ENCODE results near the gene RPL27A.

Gene RPL27A

GRCh38 chr11:8702598-8702915 is 20.0 kb downstream of the RPL27A start:
- DNase-seq: no peak

DNA sequence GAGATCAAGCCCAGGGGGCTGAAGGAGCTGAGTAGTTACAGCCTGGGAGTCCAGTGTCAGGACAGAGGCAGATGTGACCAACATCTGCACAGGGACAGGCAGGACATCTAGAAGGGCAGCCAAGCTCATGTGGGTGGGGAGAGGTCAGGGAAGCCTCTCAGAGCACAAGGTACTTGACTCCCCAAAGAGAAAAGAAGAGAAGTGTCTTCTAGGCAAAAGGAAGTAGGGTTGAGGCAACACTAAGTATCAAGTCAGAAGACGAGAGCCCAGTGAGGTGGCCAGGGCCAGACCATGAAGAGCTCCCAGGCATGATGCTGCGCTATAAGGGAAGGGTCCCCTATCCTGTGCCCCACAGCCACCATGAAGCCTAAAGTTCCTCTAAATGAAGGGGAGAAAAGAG is 21.5 kb downstream of the RPL27A start:
- DNase-seq: no peak

- no peak for DNase-seq
These were observed 22.6 kb downstream of the RPL27A start for GRCh38 chr11:8705146-8705545.

- no peak for DNase-seq
These were observed 24.3 kb downstream of the RPL27A start for GRCh38 chr11:8706673-8707432.

DNA sequence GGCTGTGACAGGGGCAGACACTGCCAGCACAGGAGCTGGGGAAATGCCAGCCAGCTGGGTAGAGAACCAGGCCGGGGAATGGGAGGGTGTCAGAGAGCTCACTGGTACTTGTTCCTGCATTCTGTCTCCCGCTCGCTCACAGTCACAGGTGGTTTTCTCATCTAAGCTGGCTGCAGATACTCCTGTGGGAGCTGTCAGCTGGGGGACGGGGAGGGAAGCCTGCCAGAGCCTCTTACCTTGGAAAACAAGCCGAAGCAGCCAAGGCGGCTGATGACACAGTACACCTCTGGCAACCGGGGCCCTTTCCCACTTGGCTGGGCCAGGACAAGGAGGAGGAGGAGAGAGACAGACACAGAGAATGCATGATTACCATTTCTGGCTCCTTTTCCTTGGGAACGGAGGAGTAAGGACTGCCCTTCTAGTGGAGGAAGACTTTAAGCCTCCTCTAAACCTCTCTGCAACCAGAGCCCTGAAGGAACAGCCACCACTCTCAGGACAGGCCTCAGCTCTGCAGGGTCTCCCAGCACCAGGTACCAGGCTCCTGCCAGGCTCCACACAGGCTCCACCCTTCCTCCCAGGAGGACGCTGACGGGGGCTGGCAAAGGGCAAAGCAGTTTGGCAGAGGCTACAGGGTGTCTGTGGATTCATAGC is 25.1 kb downstream of the RPL27A start:
- no peak for DNase-seq

DNA sequence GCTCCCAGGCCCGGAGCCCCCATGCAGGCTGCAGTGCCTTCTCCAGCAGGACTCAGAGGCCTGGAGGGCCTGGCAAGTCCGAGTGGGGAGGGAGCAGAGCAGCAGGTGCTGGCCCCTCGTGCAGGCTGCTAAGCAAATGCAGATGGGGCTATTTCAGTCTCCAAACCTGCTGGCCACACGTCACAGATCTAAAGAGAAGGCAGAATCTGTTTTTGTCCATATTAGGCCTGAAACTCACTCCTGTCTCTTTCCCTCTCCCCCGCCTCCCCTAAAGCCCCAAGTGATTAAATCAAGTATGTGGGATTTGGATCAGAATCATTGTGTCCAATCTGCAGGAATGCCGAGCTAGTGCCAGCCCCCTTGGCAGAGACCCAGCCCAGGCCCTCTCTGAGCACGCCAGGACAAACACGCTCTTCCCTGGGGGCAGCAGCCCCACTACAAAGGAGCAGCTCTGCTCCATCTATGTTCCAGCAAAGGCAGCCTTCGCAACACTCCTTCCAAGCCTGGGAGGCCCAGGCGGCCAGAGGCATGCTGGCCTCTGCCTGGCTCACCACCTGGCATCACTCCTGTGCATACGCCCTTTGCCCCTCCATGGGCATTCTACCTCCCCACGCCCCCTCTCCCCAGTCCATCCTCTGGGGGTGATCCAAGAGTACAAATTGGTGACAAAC is 26.5 kb downstream of the RPL27A start:
- DNase-seq: no peak

- no peak for DNase-seq
These were observed 27.2 kb downstream of the RPL27A start for GRCh38 chr11:8709777-8710176.

- DNase-seq: no peak
These were observed 29.4 kb downstream of the RPL27A start for GRCh38 chr11:8711895-8712442.

GRCh38 chr11:8712506-8712905 is 29.9 kb downstream of the RPL27A start:
- no peak for DNase-seq

DNA sequence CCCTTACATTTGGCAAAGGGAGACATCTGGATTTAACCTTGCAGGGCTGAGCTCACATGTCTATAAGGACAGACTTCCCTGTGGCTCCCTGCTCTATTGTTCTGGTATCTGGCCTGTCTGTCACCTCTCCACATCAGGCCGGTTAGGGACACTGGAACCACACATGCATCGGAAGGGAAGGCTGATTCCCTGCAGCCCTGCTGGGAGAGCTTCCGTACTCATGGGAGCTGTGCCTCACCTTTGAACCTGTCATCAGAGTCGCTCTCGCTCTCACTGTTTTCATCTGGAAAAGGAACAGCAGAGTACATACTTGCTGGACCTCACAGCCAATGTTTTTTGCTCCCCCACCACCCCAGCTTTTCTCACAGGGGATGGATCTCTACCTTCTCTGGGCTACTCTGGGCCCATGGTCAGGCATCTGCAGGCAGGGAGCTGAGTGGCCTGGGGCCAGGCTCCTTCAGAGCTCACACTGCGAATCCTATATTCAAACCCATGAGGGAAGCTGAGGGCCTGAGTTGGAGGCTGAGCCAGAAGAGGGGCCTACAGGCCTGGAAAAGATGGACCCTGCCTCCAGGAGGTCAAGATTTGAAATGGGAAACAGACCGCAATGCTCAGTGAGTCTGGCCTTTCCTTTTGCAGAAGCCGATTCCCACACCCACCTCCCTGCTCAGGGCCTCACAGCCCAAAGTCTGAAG is 31.3 kb downstream of the RPL27A start:
- DNase-seq: no peak

DNA sequence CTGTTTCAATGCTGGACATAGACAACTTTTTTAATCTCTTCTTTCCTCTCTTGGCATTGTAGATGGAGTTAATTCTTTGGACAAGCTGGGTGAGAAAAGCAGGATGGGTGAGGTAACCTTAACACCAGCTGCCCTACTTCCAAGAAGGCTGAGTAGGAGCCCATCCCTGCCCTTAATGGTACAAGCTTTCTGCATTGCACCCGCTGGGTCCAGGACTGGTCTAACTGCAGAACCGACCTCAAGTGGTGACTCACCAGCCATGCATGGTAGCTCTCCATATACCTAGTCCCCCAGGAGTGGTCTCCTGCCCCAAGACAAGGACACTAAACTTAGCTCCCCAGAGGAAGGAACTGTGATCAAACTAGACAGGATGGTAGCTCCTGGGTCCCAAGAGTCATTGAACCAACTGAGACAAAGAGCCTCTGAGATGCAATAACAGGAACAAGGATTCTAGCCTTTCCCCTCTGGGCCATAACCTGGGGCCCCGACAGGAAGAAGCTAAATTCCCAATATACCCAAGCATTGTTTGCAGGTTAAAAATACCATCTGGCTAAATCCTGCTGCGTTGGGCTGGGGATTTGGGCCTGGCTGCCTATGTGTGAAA is 32.1 kb downstream of the RPL27A start:
- no peak for DNase-seq

DNA sequence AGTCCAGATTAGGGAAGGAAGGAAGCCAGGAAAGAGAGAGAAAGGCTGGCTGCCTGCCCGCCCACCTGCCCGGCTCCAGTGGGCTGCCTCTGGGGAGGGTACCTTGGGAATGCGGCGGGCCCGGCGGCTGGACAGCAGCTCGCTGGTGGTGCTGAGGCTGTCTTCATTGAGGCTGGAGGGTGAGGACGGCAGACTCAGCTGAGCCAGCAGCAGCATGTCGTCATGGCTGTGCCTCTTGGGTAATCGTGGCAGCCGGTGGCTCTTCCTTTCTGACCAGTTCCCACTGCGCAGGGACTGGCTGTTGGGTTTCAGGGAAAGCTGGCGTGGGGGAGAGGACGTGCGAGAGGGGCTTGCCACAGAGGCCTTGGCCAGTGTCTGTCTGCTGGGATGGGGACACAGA is 32.9 kb downstream of the RPL27A start:
- DNase-seq: no peak

- DNase-seq: no peak
These were observed 34.9 kb downstream of the RPL27A start for GRCh38 chr11:8717544-8717875.

DNA sequence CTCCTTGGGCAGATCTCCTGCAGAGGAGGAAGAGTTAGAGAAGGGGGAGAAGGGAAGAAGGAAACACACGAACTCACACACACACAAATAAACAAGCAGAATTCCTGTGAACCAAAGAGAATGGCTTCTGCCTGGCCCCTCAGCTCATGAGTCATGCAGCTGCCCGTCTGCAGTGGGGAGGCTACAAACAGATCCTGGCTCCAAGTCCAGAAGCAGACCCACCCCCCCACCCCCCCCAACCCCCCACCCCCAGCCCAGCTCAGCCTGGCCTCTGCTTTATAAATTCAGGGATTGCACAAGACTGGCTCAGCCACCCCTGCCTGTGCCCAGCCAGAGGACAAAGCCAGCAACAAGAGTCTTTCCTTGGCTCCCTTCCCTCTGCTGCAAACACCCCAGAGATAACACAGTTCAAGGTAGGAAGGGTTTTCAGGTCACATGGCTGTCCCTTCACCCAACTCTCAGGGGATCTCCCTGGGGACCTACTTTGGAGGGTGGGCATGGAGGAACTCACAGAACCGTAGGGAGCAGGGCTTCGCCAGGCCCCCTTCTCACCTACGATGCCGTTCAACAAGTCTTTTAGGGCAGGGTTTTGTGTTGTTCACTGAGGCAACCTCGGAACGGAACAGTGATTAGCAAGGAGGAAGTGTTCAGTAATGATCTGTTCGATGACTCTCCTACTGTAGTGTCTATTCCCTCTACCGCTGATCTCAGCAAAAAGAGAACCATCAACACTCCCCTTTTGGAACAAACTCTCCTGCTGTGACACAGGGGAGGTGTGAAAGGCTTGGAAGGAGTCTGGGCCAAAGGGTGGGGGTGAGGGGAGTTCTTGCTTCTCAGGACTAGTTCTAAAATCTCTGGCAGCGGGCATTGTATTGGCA is 35.5 kb downstream of the RPL27A start:
- DNase-seq: no peak

GRCh38 chr11:8719211-8719649 is 36.6 kb downstream of the RPL27A start:
- DNase-seq: no peak

DNA sequence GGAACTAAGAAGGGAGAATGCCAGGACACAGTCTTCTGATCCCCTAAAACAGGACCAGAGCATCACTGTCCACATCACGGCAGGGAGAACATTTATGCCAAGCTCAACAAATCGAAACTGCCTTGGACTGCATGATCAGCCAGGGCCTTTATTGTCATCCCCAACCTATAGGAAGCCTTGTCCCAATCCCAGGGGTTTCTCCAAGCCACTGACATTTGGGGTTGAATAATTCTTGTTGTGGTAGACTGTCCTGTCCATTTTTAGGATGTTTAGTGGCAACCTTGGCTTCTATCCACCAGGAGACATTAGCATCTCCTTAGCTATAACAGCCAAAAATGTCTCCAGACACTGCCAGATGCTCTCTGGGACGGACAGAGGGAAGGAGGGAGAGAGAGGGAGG is 37.1 kb downstream of the RPL27A start:
- DNase-seq: no peak

GRCh38 chr11:8720352-8720751 is 37.8 kb downstream of the RPL27A start:
- no peak for DNase-seq

DNA sequence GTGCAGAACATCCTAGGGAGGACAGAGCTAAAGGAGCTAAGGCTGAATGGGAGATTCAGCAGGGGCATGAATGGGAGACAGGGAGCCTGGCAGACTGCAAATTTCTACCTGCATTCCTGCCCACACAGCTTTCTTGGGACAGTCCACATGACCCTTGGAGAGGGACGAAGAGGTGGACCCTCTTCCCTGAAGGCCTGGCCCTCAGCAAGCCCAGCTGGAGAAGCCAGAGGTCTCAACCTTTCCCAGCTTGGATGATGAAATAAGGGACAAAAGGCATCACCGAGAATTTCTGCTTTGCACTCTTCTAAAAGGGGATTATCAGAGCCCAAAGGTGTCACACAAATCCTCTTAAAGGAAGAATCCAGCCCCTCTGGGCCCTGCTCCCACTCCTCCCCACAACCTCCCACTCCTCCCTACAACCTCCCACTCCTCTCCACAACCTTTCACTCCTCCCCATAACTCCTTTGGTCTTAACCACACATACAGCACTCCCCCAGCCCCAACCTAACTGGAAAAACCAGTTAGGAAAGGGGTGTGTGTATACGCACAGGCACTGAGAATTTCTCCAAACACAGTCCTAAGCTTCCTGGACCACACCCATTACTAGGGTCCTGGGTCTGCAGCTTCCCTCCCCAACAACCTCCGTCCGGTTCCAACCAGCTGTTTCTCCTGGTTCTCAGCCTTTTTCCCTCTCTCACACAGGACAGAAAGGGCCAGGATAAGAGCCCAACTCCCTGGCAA is 38.4 kb downstream of the RPL27A start:
- no peak for DNase-seq

GRCh38 chr11:8721609-8722500 is 39.3 kb downstream of the RPL27A start:
- DNase-seq: no peak

- DNase-seq: no peak
These were observed 40.2 kb downstream of the RPL27A start for GRCh38 chr11:8722809-8723208.

Data from cortex of kidney (tissue), 1 donor.